ENCODE results near the gene OSBPL1A.

The OSBPL1A gene

DNA sequence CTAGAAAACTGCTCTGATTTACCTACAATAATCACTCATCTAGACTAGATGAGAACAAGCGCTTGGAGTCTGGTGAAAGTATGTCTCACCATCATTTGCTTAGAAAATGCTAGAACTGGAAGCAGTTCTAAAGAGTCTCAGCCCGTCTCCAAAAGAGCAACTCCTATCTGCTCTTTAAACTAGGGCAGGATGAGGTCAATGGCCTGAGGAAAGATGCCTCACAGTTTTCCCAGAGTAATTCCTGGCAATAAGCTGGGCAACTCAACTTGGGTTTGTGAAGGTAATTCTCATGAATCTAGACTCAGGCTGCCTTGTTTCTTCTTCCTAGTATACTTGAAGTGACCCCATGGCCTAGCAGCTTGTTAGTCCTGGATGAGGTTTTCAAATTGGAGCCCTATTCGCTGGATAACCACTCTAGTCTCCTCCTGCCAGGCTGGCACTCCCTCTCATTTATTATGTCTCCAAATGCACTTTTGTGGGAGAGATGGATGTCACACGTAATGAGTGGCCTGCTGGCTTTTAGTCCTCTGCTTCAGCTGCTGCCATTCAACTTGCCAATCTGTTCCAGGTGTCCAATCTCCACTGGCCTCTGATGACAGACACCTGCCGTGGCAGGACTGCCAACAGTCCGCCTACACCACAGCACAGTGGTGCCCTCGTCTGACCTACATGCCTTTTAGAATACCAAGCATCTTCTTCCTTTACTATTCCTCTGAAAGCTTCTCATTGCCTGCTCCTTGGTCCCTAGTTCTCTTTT lies 177.9 kb downstream of the OSBPL1A start:
- no peak for DNase-seq (ENCODE audit: low read depth)

DNA sequence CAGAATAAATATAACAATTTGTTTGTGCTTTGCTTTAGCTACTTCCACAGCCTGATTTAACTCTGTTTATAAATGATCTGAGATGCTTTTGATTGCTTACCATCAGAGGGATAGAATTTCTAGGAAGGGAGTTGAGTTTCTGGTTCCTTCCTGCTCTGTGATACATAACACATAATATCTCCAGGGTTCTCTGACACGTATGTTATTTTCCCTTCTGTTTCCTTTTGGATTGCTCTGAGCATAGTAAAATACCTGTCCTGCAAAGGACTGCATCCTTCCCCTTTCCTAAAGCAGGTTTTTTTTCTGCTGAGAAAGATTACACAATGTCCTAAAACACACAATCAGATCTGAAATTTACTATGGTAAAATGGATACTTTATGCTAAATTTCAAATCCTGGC lies 182.7 kb downstream of the OSBPL1A start:
- DNase-seq (ENCODE audit: low read depth) = no peak

DNA sequence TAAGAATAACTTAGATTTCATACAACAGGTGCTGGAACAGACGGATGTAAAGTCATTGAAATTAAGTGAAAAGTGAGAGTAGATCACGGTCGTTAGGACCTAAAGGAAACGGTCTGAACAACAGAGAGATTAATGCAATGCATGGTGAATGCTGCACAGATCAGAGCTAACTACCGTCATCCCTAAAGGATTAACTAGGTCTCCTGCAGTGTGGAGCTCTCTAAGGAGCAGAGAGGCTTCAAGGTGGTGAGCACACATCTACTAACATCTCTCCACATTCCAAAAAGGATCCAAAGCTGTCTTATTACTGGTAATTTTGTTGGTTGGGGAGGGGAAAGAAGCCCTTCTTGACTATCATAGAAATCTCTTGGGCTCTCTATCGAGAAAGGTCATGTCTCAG lies 183.5 kb downstream of the OSBPL1A start:
- no peak for DNase-seq (ENCODE audit: low read depth)

DNA sequence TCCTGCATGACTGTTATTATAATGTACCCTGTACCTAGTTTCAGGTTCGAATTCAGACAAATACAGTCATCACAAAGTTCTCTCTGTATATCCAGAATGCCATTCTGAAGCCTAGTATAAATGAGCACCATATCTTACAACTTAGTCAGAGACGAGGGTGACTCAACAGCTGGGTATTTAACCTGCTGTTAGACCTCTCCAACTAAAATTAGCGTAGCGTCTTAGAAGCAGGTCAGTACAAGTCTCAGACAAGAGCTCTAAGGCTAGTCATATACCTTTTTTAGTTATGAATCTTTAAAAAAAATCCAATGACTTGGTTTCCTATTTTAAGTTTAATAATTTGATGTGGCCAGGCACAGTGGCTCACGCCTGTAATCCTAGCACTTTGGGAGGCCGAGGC lies 184.7 kb downstream of the OSBPL1A start:
- no peak for DNase-seq (ENCODE audit: low read depth)

DNA sequence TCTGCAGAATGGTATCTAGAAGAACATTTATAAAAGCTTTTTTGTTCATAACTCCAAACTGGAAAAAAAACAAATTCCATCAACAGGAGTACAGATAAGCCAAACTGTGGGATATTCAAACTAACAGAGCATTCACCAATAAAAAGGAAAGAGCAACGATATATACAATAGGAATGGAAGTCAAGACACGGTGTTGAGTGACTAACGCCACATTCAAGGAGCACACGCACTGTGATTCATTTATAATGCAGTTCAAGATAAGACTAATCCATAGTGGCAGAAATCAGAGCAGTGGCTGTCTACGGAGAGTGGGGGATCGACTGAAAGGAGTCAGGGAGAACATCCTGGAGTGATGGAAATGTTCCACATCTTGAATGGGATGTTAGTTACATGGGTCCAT lies 188.1 kb downstream of the OSBPL1A start:
- DNase-seq (ENCODE audit: low read depth) = no peak

DNA sequence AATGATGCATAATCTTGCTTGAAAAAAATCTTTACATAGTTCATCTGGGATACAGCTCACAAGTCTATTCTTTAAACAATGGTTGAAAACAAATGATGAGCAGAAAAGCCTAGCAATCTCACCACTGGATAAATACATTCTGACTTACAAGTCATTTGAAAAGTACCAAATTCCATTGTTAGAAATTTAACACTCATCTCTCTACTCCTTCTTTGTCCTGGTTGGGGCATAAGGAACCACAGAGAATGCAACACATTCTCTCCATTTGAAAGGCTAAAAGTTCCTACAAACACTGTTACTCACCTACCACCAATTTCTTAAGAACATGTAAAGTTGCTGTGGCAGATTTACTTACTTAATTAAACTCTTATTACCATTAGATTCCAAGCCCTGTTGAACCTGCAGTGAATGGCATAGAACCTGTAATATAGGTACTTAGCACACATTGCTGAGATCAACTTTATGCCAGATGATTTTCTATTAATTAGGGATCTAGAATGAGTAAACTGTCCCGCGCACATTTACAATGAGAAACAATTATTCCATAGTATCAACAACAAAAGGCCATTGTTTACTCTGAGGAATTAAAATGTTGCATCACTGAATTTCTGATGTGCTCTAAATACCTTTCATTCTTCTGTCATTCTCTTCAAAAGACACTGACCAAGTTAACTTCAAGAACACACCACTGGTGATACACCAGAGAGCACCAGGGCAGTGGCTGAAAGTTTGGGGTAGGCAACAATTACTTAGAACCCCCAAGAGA lies 189.2 kb downstream of the OSBPL1A start:
- DNase-seq (ENCODE audit: low read depth) = no peak

DNA sequence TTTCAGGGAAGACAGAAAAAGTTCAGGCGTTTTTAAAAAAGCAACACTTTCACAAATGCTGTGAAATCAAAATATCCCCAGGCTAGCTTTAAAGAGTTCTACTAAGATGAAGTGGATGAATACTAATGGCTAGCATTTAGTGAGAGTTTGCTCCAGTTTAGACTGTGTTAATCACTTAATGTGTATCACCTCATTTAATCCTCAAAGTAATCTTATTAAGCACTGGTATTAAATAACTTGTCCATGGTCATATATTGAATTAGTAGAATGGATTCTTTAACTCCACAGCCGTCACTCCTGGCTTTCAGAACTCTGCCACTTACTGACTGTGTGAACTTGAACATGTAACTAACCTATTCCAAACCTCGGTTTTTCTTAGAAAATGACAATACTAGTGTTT lies 192.7 kb downstream of the OSBPL1A start:
- no peak for DNase-seq (ENCODE audit: low read depth)

DNA sequence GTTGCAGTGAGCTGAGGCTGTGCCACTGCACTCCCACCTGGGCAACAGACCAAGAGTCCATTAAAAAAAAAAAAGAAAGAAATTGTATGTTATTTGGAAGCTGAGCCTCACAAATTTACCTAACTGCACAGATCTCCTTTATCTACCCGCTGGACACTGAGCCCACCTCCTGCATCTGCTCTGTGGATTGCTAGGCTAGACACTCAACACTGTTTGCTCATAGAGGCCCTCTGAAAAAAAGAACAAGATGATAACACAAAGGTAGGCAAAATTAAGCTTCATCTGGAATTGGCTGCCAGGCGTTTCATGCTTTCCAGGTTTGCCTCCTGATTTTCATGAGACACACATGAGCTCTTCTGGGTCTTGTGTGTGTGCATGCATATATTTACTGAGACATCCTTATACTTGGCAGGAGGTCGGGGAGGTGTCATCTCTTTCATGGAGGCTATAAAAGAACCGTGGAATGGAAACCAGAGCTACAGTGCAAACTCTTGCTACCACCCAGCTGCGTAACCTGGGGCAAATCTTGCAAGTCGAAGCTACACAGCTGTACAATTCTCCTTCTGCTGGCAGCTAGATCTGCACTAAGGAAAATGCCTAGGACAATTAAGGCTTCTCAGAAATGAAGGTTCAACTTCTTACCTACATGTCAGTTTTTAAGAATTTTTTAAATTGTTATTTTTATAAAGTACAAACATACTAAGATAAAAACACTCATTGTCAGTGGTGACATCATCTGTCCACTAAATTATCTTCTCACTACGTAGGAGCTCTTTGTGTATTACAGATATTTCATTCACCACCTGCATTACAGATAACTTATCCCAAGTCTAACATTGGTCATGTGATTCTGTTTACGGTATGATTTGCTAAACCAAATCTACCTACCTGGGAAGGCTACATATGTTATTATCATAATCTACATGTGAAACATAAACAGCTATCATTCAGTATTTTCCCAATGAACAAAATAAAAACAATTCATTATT lies 195.6 kb downstream of the OSBPL1A start:
- no peak for DNase-seq (ENCODE audit: low read depth)

DNA sequence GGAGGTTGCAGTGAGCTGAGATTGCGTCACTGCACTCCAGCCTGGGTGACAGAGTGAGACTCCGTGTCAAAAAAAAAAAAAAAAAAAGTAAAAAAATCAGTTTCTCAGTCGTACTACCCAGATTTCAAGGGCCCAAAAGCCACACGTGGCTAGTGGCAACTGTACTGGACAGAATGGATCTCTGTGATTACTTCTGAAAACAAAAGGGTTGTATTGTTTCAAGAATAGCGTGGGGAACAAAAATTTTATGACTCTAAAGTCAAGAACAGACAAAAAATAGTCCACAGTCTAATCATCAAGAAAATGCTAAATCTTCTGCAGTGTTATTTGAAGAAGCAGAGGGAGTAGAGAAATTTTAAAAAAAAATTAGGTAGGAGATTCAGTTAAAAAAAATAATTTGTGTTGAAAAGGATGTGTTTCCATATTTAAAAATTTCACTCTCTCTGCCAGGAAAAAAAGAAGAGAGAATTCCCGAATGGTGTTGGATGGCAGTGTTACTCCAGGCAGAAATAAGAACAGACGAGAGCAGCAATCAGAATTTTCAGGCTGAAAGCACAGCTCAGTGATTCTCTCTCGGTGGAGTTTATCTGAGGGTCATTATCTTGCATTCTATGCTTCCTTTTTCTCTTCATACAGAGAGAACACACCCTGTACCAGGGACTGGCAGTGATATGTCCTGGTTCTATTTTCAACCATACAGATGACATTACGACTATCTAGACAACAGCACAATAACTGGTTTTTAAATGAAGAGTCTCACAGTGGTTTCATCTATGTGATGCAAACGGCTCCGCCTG lies 196.9 kb downstream of the OSBPL1A start:
- DNase-seq (ENCODE audit: low read depth) = no peak

DNA sequence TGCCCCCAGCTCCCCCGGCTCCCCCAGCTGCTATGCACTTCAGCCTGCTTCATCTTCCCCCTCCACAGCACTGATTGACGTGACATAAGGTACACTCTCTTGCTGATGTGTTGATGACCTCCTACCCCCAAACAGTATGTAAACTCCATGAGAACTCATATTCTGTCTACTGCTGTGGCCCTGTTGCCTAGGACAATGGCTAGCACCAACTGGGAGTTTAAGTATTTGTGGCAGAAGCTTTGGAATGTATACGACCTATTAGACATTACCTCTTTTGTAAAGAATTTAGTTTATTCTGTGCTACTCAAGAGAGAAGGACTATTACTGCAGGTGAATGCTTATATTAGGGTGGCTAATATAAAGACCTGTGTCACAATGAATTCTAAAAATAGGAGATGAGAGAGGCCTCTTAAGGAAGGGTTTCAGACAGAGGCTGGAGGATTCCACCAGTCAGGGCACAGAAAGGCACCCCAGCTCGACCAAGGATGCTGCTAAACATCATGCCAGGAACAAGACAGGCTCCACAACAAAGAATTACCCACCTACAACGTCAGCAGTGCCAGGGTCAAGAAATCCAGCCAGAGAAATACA lies 198.2 kb downstream of the OSBPL1A start:
- no peak for DNase-seq (ENCODE audit: low read depth)

DNA sequence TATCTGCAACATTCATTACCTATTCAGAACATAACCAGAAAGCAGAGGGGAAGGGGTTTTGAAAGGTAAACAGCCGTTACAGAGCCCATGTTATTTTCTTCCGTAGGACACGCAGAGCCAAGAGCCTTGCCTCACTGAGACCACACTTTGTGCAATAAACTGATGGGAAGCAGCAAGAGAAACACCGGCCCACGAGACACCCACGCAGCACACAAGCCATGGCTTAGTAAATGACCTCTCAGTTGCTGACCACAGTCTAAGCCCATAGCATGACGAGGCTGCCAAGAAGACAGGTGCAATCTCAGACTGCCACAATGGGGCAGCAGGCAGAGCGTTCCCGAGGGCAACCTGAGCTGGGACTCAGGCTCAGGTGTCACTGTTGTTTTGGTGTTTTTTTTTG lies 199.2 kb downstream of the OSBPL1A start:
- DNase-seq (ENCODE audit: low read depth) = no peak

DNA sequence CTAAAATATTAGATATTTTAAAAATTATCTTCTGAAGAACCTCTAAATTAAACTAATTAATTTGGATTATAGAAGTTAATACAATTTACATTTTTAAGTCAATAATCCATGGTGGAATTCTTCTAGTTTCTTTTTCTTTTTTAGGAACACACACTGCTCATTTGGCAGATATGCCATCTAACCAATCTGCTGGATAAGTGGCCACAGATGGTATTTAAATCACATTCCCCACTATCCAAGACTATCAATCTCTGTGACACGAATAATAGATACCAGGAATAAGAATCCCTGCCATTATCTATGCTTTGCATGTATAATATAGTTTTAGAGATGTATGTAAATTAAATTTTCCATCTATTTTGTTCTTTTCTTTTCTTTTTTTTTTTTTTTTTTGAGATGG lies 200.2 kb downstream of the OSBPL1A start:
- DNase-seq (ENCODE audit: low read depth) = no peak

DNA sequence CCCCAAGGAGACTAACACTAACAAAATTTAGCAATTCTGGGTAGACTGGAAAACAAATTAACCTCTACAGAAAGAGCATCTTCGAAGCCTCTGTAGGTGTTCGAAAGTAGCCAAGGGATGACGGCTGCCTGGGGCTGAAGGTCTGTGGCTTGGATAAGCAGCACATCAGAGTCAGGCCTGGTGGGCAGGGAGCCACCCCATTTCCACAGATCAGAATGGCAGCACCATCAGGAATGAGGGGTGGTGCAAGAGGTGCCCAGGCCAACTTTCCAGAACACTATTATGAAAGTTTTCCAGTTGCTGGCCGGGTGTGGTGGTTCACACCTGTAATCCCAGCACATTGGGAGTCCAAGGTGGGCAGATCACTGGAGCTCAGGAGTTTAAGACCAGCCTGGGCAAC lies 200.9 kb downstream of the OSBPL1A start:
- no peak for DNase-seq (ENCODE audit: low read depth)

DNA sequence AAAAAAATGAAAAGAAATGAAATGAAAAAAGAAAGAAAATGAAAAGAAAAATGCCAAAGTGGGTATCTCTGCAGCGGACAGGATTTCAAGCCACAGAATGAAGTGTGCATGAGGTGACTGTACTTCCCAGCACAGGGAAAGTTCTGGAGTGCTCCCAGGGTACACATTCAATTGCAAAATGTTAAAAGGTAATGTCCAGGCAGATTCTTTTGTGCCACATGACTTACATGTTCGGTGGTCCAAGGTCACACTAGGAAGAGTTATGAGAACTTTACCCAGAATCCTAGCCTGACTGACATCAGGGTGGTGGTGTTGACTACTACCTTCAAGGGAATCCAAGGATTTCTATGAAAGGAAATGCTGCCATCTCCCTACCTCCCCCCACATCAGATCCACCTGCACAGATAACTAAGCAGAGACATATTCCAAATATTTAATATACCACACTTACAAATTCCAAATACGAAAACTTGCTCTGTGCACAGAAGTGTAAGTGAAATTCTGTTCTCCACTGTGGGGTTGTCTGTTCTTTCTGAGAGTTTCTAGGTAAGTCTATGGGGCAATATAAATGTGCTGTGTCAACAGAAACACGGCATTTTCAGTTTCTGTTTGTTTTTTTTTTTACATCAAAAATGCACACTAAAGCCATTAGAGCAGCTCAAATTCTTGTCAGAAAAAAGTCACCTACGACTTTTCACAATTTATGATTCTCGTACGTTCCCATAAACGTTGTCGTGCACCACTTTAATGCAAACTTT lies 202.1 kb downstream of the OSBPL1A start:
- no peak for DNase-seq (ENCODE audit: low read depth)

DNA sequence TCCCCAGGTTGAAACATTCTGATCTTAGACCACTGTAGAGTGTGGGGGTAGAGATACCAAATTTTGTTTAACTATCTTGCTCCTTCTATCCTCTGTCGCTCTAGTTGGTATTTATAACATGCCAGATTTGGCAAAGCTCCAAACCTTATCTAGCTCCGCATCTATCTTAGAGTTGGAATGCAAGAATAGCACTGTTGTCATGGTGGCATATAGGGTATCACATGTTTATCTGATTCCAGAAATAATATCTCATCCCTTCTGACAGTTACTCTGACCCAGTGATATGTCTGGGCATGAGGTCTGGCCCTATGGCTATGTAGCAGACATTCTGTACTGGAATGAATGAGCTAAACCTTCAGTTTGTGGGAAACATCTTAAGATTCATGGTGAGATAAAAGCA lies 207.0 kb downstream of the OSBPL1A start:
- DNase-seq (ENCODE audit: low read depth) = no peak

DNA sequence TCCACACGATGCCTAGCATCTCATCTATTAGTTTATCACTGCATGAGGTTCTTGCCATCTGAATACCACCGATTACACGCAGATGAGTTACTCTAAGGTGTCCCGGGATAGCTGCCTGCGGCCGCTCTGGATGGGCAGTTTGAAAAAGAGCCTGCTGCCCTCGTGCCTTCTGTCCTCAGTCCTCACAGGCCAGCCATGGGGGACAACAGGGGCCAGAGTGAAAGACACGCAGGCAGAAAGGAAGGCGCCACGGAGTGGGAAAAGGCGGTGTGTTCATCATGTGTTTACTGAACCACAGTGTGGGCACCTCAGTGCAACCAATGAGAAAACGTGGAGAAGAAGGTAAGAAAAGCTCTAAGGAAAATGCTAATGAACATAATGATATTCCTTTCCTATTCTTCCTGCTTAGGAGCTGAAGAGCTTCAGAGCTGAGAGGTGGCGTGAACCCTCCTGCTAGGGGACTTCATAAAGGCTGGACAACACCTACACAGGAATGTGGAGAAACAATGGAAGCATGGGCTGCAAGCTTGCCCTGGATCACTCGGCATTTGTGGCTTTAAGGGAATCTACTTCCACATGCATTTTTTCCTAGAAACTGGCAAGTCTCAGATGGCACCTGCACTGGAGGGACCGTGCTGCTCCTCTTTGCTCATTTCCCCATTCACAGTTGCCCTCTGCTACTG lies 207.8 kb downstream of the OSBPL1A start:
- no peak for DNase-seq (ENCODE audit: low read depth)

DNA sequence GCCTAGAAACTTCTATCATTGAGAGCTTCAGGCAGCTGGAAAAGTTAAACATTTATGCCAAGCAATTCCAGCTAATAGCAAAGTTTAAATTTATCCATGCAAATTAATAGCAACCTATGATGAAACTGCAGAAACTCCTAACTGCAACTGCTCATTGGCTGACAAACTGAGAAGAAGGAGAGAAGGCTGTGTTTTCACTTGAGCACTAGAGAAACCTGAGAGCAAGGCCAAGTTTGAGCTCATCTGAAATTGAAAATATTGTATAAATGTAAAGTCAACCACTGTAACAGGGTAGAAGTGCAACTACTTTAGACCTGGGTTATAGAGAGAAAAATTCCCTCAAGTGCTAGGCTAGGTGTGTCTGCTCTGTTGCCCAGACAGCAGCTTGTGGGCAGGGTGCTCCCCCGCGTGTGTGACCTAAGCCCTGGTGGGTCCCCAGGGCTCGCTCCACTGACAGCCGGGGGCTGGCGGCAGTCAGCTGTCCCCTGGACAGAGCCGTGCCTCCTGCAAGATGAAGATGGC lies 208.6 kb downstream of the OSBPL1A start:
- no peak for DNase-seq (ENCODE audit: low read depth)

DNA sequence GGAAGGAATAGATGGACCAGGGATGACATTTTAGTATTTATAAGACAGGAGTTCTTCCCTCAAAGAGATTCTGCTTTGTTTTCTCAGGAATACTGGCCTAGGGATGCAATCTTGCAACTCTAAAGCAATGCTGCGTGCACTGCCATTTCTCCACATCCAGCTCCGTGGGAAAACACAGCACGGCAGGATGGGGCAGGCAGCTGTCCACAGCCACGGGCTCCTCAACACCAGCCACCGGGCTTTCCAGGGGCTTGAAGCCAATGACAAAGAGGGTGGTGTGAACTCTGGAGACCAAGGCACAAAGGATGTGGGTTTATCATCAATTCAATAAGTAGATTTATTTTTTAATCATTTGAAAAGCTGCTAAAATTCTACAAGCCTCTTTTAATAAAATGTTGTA lies 209.5 kb downstream of the OSBPL1A start:
- DNase-seq (ENCODE audit: low read depth) = no peak

DNA sequence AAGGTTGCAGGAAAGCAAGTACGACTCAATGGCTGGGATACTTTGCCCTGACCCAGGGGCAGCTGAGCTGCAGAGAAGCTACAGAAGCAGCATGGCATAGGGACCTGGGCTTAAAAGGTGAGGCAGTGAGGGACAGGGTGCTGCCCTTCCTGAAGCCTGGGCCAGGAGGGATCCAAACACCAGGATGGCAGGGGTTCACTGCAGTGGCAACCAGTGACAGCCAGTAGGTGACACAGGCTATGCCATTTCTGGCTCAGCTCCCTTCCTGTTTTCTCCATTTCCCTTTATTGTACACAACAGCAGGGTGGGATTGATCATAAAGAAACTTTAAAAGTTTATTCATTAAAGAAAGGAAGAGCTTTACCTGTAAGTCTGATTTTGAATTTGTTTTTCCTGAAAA lies 209.9 kb downstream of the OSBPL1A start:
- DNase-seq (ENCODE audit: low read depth) = no peak

DNA sequence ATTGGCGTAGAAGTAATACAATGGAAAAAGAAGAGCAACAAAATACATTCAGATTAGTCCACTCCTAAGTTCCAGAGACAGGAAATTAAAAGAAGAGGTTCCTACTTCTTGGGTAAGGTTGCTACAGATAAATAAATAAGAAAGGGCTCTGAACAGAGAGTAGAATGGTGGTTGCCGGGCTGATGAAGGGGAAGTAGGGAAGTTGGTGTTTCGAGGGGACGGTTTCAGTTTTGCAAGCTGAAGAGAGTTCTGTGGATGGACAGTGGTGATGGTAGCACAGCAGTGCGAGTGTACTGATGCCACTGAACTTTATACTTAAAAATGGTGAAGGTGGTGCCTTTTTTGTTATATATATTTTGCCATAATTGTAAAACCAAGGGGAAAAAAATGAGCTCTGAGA lies 210.6 kb downstream of the OSBPL1A start:
- DNase-seq (ENCODE audit: low read depth) = no peak
